Muscle layer of colon (tissue), 2 donors: Measurements from ENCODE around the gene IFNAR1.
"Not testable (repeated sequence)": the region's sequence is repeated elsewhere in the genome, so short reads cannot be mapped to it uniquely, and the experiment has no call there.

ENCODE experiments used
- H3K27ac ChIP-seq: one replicate; pipeline ENCODE4 v1.7.0; 2013; ENCODE audit warnings: low read depth, mild to moderate bottlenecking, low read length, moderate library complexity
- H3K27me3 ChIP-seq, 2 donors: one replicate each; pipeline ENCODE4 v1.7.0; 2013; ENCODE audit warnings: low read length in 2 of 2, mild to moderate bottlenecking in 2 of 2; ENCODE audit not compliant: insufficient read depth in 2 of 2, control insufficient read depth in 1 of 2
- H3K36me3 ChIP-seq: one replicate; pipeline ENCODE4 v1.7.0; 2013; ENCODE audit warnings: mild to moderate bottlenecking, low read length; ENCODE audit not compliant: insufficient read depth
- H3K4me1 ChIP-seq: one replicate; pipeline ENCODE4 v1.7.0; 2013; ENCODE audit warnings: mild to moderate bottlenecking, low read length; ENCODE audit not compliant: insufficient read depth
- H3K4me3 ChIP-seq, 2 donors: one replicate each; pipeline ENCODE4 v1.7.0; 2013; ENCODE audit warnings: low read length in 2 of 2, low read depth in 1 of 2, mild to moderate bottlenecking in 1 of 2, moderate library complexity in 1 of 2
- H3K9ac ChIP-seq: one replicate; pipeline ENCODE4 v1.7.0; 2013; ENCODE audit warnings: low read length
- H3K9me3 ChIP-seq: one replicate; pipeline ENCODE4 v1.7.0; 2013; ENCODE audit warnings: mild to moderate bottlenecking, low read length
- donor health status: abdominal sarcoma.
- donor health status: Adenocarcinoma of cecum.

The IFNAR1 gene

GRCh38 chr21:33380483-33380998 lies 55.8 kb downstream of the IFNAR1 start:
- peaks cover 20% of the 10 kb centered on the region for H3K4me1 ChIP-seq
- H3K27me3 ChIP-seq = no peaks in the 10 kb centered on the region
- H3K36me3 ChIP-seq = no peaks in the 10 kb centered on the region
- no peak overlapping the region for H3K9ac ChIP-seq
- H3K4me3 ChIP-seq = no peak overlapping the region
- no peaks in the 10 kb centered on the region for H3K9me3 ChIP-seq
- peak overlapping the region; percentile 1 for H3K27ac ChIP-seq

GRCh38 chr21:33381381-33381780 lies 56.6 kb downstream of the IFNAR1 start:
- H3K4me3 ChIP-seq, H3K27me3 ChIP-seq, H3K27ac ChIP-seq, H3K36me3 ChIP-seq, H3K9me3 ChIP-seq, H3K9ac ChIP-seq: not testable (repeated sequence)
- peaks cover 20% of the 10 kb centered on the region for H3K4me1 ChIP-seq

- Histone ChIP-seq H3K9me3 (no peaks in the 10 kb centered on the region), H3K27me3 (no peaks in the 10 kb centered on the region), H3K4me3 (peak overlapping the region in 1 of 2 donors; percentile 25), H3K4me1 (peaks cover 20% of the 10 kb centered on the region), H3K36me3 (no peaks in the 10 kb centered on the region), H3K9ac (no peak overlapping the region), H3K27ac (no peak overlapping the region)
Measured at GRCh38 chr21:33383056-33383888, 58.5 kb downstream of the IFNAR1 start.

- Histone ChIP-seq H3K36me3 (no peaks in the 10 kb centered on the region), H3K4me3 (no peak overlapping the region), H3K27me3 (no peaks in the 10 kb centered on the region), H3K9me3 (no peaks in the 10 kb centered on the region), H3K27ac (no peak overlapping the region), H3K9ac (no peak overlapping the region), H3K4me1 (peaks cover 16% of the 10 kb centered on the region)
Measured at GRCh38 chr21:33384841-33385331, 60.1 kb downstream of the IFNAR1 start.

- no peak overlapping the region for H3K27ac ChIP-seq
- H3K9ac ChIP-seq = no peak overlapping the region
- H3K9me3 ChIP-seq = no peaks in the 10 kb centered on the region
- H3K36me3 ChIP-seq = no peaks in the 10 kb centered on the region
- H3K4me3 ChIP-seq = no peak overlapping the region
- no peaks in the 10 kb centered on the region for H3K27me3 ChIP-seq
- H3K4me1 ChIP-seq = peaks cover 6% of the 10 kb centered on the region
Measured at GRCh38 chr21:33386222-33386784, 61.5 kb downstream of the IFNAR1 start.

GRCh38 chr21:33387294-33387693 lies 62.5 kb downstream of the IFNAR1 start:
- no peaks in the 10 kb centered on the region for H3K27me3 ChIP-seq
- peaks cover 6% of the 10 kb centered on the region for H3K4me1 ChIP-seq
- no peak overlapping the region for H3K9ac ChIP-seq
- H3K36me3 ChIP-seq = no peaks in the 10 kb centered on the region
- H3K27ac ChIP-seq = no peak overlapping the region
- H3K4me3 ChIP-seq = no peak overlapping the region
- H3K9me3 ChIP-seq = no peaks in the 10 kb centered on the region

GRCh38 chr21:33388188-33388587 lies 63.4 kb downstream of the IFNAR1 start:
- Histone ChIP-seq H3K27ac (no peak overlapping the region), H3K9ac (no peak overlapping the region), H3K9me3 (no peaks in the 10 kb centered on the region), H3K4me1 (peaks cover 2% of the 10 kb centered on the region), H3K4me3 (no peak overlapping the region), H3K27me3 (no peaks in the 10 kb centered on the region), H3K36me3 (no peaks in the 10 kb centered on the region)

GRCh38 chr21:33390479-33390878 lies 65.7 kb downstream of the IFNAR1 start:
- no peak overlapping the region for H3K4me3 ChIP-seq
- H3K9me3 ChIP-seq = no peaks in the 10 kb centered on the region
- H3K4me1 ChIP-seq = no peaks in the 10 kb centered on the region
- H3K27ac ChIP-seq = no peak overlapping the region
- no peaks in the 10 kb centered on the region for H3K36me3 ChIP-seq
- H3K27me3 ChIP-seq = no peaks in the 10 kb centered on the region
- no peak overlapping the region for H3K9ac ChIP-seq

- H3K4me3 ChIP-seq = no peak overlapping the region
- no peaks in the 10 kb centered on the region for H3K9me3 ChIP-seq
- no peaks in the 10 kb centered on the region for H3K36me3 ChIP-seq
- no peak overlapping the region for H3K27ac ChIP-seq
- H3K4me1 ChIP-seq = no peaks in the 10 kb centered on the region
- H3K9ac ChIP-seq = no peak overlapping the region
- H3K27me3 ChIP-seq = no peaks in the 10 kb centered on the region
Measured at GRCh38 chr21:33391656-33392055, 66.9 kb downstream of the IFNAR1 start.

- Histone ChIP-seq H3K4me1 (no peaks in the 10 kb centered on the region), H3K27me3 (no peaks in the 10 kb centered on the region), H3K9ac (no peak overlapping the region), H3K27ac (no peak overlapping the region), H3K36me3 (no peaks in the 10 kb centered on the region), H3K4me3 (no peak overlapping the region), H3K9me3 (no peaks in the 10 kb centered on the region)
Measured at GRCh38 chr21:33392284-33392985, 67.7 kb downstream of the IFNAR1 start.

- H3K27ac ChIP-seq = no peak overlapping the region
- H3K4me3 ChIP-seq = no peak overlapping the region
- H3K27me3 ChIP-seq = no peaks in the 10 kb centered on the region
- no peaks in the 10 kb centered on the region for H3K36me3 ChIP-seq
- no peaks in the 10 kb centered on the region for H3K4me1 ChIP-seq
- no peaks in the 10 kb centered on the region for H3K9me3 ChIP-seq
- no peak overlapping the region for H3K9ac ChIP-seq
Measured at GRCh38 chr21:33393348-33393747, 68.6 kb downstream of the IFNAR1 start.
